ENCODE results near the gene PTPRN2.

GRCh38 chr7:157618823-157619606, 968.6 kb downstream of the PTPRN2 start:
- TF ChIP-seq CTCF (conservative IDR thresholded peaks at IDR 0.05 in 1 of 2, IDR thresholded peaks at IDR 0.05 in 1 of 2; ENCODE audit: low read depth in 1 of 2, low read length in 2 of 2) = no peak
- no peak for TF ChIP-seq EZH2 (IDR thresholded peaks at IDR 0.05; ENCODE audit: low read length, missing control alignments)

All from fibroblast of lung (primary cell).